GM13977 (cell line): ENCODE measurements around the gene SLC25A5.
"Not testable (repeated sequence)": the region's sequence is repeated elsewhere in the genome, so short reads cannot be mapped to it uniquely, and the experiment has no call there.

Experiments used
- DNase-seq: peaks from one replicate; pipeline ENCODE4 v3.0.0; 2012; ENCODE audit warnings: low spot score
- in situ Hi-C: fragments of 300-500 bp; cut with MboI; formaldehyde crosslinking; loops from one replicate; pipeline ENCODE4 v1.12.0; 2022; ENCODE audit warnings: low sequenced_read_pairs, low pct_unique_long_range_greater_than_20kb, mixed read lengths, inconsistent platforms; ENCODE audit not compliant: unreplicated experiment
- TF ChIP-seq, protein P1 (sequence below): IDR thresholded peaks from 2 replicates; pipeline ENCODE4 v1.5.1; 2012; ENCODE audit warnings: mild to moderate bottlenecking, control low read depth; ENCODE audit not compliant: insufficient read depth; ENCODE audit errors: extremely low read depth, missing control alignments

Gene SLC25A5

DNA sequence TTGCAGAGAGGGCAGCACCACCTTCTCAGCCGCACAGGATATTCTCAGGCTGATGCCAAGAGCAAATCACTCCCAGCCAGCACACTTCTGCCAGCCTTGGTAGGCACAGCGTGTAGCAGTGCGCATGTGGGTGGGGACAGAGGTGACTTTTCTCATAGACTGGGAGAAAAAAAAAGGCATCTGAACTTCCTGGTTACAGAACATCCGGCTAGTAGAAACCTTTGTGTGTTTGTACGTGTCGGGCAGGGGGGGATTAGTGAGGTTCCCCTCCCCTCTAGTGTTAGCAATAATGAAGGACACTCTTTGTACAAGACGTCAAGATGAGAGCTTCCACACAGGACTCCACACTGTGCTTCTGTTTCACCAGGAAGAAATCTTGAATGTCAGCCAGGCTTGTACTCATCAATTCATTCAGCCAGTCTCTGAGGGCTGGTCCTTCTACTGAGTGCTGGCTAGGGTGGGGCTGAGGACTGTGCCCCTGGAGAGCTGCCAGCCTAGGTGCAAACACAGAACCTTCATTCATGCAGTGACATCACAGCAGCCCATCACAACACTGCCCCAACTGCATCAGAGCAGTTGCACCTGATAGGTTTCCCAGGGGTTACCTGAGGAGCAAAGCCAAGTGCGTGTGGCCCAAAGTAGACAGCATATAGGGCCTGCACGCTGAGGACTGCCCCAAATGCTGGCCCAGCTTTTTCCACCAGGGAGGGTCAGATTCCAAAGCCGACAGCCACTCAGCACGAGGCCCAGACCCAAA lies 34.7 kb downstream of the SLC25A5 start:
- DNase-seq = no peak
- TF ChIP-seq, protein P1, sequence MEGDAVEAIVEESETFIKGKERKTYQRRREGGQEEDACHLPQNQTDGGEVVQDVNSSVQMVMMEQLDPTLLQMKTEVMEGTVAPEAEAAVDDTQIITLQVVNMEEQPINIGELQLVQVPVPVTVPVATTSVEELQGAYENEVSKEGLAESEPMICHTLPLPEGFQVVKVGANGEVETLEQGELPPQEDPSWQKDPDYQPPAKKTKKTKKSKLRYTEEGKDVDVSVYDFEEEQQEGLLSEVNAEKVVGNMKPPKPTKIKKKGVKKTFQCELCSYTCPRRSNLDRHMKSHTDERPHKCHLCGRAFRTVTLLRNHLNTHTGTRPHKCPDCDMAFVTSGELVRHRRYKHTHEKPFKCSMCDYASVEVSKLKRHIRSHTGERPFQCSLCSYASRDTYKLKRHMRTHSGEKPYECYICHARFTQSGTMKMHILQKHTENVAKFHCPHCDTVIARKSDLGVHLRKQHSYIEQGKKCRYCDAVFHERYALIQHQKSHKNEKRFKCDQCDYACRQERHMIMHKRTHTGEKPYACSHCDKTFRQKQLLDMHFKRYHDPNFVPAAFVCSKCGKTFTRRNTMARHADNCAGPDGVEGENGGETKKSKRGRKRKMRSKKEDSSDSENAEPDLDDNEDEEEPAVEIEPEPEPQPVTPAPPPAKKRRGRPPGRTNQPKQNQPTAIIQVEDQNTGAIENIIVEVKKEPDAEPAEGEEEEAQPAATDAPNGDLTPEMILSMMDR = no peak
- in situ Hi-C loops = loop anchor here (25.0 kb wide), 2 partner anchors 234 to 384 kb away; partner anchors contain the start of gene AKAP14

DNA sequence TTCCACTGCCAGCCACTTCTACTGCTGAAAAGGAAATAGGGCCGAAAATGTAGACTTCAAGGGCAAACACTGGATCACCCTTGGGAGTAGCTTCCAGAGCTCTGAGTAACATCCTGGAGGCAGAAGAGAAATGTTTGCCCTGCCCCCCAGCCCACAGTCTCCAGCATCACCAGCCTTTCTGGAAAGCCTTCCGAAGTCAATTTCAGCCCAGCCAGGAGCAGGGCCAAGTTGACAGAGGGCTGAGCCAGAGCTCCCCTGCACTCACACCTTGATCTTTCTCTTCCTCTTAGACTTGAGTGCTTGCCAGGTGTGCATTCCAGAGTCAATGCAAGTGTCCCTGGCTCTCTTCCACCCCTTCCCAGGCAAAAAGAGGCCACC lies 35.2 kb downstream of the SLC25A5 start:
- in situ Hi-C loops = loop anchor here (25.0 kb wide), 2 partner anchors 234 to 384 kb away; partner anchors contain the start of gene AKAP14
- TF ChIP-seq, protein P1 = no peak
- no peak for DNase-seq

DNA sequence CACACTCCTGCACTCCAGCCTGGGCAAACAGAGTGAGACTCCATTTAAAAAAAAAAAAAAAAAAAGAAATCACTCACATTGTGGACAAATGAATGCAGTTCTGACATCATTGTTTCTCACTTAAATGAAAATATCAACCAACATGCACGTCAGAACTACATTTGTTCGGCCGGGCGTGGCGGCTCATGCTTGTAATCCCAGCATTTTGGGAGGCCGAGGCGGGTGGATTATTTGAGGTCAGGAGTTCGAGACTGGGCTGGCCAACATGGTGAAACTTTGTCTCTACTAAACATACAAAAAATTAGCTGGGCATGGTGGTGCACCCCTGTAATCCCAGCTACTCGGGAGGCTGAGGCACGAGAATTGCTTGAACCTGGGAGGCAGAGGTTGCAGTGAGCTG lies 36.9 kb downstream of the SLC25A5 start:
- DNase-seq = not testable (repeated sequence)
- in situ Hi-C loops = loop anchor here (25.0 kb wide), 2 partner anchors 232 to 382 kb away; partner anchors contain the start of gene AKAP14

DNA sequence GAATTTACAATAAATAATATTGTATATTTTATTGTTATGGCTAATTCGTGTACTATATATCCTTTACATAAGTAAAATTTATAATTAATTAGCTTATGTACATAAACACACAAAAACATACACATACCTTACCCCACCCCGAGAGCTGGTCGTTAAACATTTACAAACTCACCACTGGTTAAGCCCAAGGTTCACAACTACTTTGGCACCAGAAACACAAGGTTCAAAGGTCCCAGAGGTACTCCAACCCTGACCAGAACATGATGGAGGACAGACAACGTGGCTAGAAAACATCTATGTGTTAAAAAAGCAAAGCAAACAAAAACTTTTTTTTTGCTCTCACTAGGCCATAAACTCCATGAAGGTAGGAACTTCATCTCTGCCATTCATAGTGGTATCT lies 37.7 kb downstream of the SLC25A5 start:
- DNase-seq = no peak
- TF ChIP-seq, protein P1 = no peak
- in situ Hi-C loops = loop anchor here (25.0 kb wide), 2 partner anchors 231 to 381 kb away; partner anchors contain the start of gene AKAP14

DNA sequence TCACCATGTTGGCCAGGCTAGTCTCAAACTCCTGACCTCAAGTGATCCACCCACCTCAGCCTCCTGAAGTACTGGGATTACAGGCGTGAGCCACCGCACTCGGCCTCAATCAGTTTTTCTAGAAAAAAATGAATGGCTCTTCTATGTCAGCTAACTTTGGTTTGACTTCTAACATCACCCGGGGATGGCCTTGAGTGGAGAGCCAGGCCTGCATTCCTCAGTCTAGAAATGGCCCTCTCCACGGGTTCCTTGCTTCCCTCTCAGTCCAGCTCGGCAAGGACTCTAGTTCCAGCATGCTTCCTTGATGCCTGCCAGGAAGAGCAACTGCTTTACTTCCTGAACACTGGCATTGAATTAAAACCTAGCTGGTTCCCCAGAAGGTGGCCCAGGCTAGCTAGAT lies 39.0 kb downstream of the SLC25A5 start:
- no peak for DNase-seq
- TF ChIP-seq, protein P1 = no peak
- in situ Hi-C loops = loop anchor here (25.0 kb wide), 2 partner anchors 230 to 380 kb away; partner anchors contain the start of gene AKAP14

DNA sequence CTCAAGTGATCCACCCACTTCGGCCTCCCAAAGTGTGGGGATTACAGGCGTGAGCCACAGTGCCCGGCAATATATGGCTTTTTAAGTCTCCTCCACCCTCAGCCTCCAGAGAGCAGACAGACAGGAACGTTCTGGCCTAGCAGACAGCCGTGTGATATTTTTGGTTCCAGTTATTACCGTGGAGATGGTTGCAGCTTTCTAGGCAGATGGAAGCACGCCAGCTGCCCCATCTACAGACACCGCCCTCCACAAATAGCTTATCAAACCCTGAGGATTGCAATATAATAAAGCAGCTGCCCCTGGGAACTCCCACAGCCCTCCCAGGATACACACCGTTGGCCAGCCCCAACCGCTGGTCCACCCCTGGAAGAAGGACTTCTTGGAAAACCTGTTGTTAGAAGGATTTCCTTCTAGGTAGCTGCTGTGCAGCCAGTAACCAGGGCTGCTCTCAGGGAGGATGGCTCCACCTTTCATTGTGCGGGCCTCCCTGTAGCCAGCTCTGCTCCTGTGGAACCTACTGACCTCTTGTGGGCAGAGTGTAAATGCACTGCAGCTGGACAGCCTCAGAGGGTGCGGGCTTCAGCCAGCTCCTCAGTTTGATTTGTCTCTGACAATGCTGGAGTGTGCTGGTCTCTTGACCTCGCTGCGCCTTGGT lies 44.0 kb downstream of the SLC25A5 start:
- in situ Hi-C loops = loop anchor here (25.0 kb wide), 2 partner anchors 225 to 375 kb away; partner anchors contain the start of gene AKAP14
- DNase-seq = peak; percentile 60
- TF ChIP-seq, protein P1 = peak; percentile 58
